Subcutaneous adipose tissue (tissue), 4 donors: ENCODE measurements around the gene UBE2Q2. TPM values are rescaled to one million over a fixed set of nuclear protein-coding genes. Genes with fewer than 3 reads are reported as not detected.

Source experiments
- CTCF ChIP-seq: fragments of 450-650 bp; IDR thresholded peaks from one replicate; pipeline ENCODE4 v1.5.1; 2016; ENCODE audit warnings: low read depth, mild to moderate bottlenecking, control low read depth, antibody characterized with exemption, moderate library complexity
- total RNA-seq, 4 donors: library from RNA; depleted of rRNA; stranded (reverse); fragments of >200 nt; gene quantifications; one replicate each; pipeline ENCODE4 v1.1.0, GENCODE V29; 2016

Gene UBE2Q2
- total RNA-seq, 4 donors from 2014 or later: 40.5 to 67.7 (median 51.8) TPM

GRCh38 chr15:75927601-75928000 lies 84.4 kb downstream of the UBE2Q2 start:
- TF ChIP-seq CTCF: no peak

- no peak for TF ChIP-seq CTCF
Measured at GRCh38 chr15:75928680-75929608, 85.7 kb downstream of the UBE2Q2 start.

GRCh38 chr15:75929799-75930565 lies 86.7 kb downstream of the UBE2Q2 start:
- TF ChIP-seq CTCF: no peak

GRCh38 chr15:75930866-75931265 lies 87.6 kb downstream of the UBE2Q2 start:
- TF ChIP-seq CTCF: no peak

- no peak for TF ChIP-seq CTCF
Measured at GRCh38 chr15:75942464-75942863, 99.2 kb downstream of the UBE2Q2 start.

- TF ChIP-seq CTCF: no peak
Measured at GRCh38 chr15:75943246-75943645, 100.0 kb downstream of the UBE2Q2 start.

GRCh38 chr15:75943713-75944215 lies 100.5 kb downstream of the UBE2Q2 start:
- no peak for TF ChIP-seq CTCF
